GM21619 (cell line): Measurements from ENCODE around the gene SLC25A41.
A peak's percentile ranks its signal among the peaks of the same experiment; 100 is the strongest.

Experiments
- ATAC-seq: cut with Tn5 transposase; IDR thresholded peaks from one replicate; pipeline ENCODE4 v1.9.1; 2021; ENCODE audit not compliant: unreplicated experiment

SLC25A41 gene

DNA sequence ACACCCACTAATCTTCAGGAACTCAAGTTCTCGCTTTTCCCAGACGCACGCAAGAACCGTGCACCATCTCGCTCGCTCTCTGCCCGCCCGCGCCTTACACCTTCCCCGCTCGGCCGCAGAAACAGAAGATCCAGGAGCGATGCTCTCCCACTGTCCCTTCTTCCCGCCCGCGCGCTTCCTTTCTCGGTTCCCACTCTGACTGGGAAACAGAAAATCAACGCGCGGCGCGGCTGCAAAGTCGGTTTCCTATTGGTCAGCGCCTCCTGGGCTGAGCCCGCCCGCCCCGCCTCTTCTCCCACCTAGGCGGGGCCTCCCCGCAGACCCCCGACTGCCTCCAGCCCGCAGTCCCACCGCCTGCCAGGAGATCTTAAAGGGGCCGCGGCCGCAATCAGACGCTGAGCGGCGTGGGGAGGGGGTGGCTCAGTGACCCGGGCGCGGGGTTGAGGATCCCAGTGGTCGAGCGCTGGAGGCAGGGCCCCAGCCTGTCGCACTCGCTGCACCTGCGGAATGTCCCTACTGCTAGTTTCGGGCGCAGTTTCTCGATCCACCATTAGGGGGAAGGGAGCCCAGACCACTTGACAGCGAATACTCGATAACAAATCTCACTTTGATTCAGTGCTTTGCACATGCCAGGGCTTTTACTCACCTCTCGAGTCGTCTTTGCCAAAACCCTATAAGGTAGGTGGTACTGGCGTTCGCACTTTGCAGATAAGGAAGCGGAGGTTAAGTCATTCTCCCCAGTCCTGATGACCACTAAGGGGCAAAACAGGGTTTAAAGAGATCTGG lies 26.7 kb upstream of the SLC25A41 start:
- peak; percentile 61 for ATAC-seq

GRCh38 chr19:6459262-6460098 lies 25.9 kb upstream of the SLC25A41 start, which contains the start of gene SLC25A23:
SLC25A23 (minus strand) TSS chr19:6459792; CDS start chr19:6459628, 164 bp downstream.
- ATAC-seq = peak; percentile 16

DNA sequence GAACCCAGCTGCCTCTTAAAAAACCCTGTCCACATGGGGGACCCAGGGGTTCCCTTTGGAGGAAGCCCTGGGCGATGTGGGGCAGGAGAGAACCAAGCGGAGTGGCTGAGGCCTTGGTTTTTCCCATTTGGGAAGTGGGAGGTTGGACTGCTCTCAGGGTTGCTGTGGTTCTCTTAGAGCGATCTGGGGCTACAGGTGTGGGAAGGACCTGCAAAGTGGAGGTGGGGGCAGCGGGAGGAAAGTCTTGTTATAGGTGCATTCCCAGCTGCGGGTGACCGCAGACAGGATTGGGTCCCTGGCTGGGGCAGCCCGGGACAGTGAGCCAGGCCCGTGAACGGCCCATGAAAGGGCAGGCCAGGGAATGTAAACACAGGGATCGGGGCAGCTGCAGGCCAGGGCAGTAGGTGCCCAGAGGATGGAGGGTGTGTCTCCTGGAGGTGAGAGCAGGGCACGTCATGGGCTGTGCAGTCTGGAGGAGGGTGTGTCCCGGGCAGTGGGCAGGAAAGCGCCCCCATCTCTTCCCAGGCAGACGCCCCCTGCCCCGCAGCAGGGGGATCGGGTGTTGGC lies 25.2 kb upstream of the SLC25A41 start:
- ATAC-seq = no peak

DNA sequence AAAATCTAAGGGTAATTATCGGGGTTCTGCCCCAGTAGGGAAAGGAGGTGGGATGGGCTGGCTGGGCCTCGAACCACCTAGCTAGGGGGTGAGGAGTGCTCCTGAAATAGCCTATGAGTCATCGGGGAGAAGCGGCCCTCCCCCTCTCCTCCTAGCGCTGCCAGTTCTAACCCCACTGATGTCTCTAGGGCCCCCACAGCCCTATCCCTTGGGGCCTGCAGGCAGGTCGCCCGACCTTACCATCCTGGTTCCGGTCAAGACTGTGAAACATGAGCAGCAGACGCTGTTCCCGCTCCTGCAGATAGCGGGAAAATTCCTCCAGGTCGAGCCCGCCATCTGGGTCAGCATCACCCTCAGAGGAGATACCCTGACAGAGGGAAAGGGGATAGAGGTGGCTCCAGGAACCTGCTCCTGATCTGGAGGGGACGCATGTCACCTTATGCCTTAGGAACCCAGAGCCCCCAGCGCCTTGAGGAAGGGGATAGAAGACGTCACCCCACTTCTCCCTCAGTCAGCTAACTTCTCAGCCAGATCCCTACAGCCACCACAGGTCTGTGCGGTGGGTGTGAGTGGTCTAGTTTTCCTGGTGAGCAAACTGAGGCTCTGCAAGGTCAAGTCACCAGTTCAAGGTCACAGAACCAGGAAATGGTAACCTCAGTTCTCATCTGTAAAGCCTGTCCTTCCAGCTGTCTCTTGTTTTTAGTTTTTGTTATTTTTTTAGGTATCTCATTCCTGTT lies 24.6 kb upstream of the SLC25A41 start:
- ATAC-seq = no peak

DNA sequence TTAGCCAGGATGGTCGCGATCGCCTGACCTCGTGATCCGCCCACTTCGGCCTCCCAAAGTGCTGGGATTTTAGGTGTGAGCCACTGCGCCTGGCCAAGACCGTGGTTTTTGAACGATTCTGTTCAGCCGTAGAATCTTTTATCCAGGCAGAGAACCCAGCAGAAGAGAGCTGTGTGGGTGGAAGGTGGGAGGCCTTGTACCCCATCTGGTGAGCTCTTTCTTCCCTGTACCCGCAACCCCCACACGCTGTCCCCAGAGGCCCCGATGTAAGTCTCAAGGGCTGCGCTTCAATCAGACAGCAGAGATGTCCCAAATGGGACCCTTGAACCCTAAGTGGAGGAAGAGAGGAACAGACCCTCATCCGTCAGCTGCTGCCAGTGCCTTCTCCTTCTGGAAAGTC lies 22.4 kb upstream of the SLC25A41 start:
- ATAC-seq = no peak

DNA sequence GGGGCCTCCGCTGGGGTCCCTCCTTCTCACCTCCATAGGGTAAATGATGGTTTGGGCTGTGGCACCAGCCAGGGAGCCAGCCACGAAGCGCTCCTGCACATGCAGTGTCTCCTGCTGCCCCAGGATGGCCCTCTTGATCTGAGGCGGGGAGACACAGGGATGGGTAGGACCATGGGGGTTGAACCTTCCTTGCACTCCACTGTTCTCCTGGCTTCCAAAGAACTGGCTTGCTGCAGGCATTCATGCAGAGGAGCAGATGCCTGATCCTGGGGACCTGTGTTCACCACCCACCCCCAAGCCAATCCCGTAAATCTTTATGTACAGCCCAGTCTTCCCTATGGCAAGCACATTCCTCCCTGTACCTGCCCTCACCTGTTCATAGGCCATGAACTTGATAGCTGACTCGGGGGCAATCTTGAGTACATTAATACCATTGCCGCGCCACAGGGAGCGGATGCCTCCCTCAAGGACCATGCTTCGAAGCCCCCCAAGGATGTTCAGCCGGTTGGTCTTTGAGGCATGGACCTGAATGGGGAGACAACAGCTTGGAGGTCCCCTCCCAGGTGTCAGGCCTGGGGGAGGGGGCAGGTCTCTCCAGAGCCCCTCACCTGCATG lies 20.5 kb upstream of the SLC25A41 start:
- no peak for ATAC-seq

DNA sequence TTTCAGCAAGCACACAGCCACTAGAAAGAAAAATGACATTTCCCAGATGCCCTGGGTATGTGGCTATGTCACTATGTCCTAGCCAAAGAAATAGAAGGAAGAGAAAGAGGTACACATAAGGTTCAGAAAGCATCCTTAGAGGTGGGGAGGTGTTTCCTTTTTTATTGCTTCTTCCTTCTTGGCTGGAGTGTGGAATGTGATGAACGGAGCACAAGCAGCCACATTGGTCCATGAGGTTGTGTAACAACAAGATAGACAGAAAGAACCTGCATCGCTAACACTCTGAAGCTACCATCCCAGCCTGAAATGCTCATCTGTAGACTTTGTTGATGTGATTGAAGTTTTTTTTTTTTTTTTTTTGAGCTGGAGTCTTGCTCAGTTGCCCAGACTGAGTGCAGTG lies 19.3 kb upstream of the SLC25A41 start:
- no peak for ATAC-seq

- no peak for ATAC-seq
Observed at GRCh38 chr19:6452223-6452614, 18.7 kb upstream of the SLC25A41 start.

DNA sequence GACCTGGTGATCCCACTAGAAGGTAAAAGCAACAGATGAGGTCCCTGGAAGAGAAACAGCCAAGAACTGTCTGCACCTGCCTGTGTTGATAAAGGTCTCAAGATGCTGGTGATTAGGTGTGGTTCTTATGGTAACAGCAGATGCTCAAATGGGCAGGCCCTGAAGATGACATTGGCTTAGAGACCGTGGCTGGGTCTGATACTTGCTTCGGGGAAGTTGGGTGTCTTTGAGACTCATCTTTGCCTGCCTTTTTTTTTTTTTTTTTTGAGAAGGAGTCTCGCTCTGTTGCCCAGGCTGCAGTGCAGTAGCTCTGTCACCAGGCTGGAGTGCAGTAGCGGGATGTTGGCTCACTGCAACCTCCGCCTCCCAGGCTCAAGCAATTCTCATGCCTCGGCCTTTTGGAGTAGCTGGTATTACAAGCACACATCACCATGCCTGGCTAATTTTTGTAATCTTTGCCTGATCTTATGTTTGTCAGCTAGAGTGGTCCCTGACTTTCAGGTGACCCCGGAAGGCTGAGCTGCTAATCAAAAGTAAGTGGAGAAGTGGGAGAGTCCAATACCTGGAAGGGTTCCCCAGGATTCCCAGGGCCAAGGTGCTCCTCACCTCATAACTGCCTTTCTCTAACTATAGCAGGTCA lies 18.1 kb upstream of the SLC25A41 start:
- ATAC-seq = no peak

DNA sequence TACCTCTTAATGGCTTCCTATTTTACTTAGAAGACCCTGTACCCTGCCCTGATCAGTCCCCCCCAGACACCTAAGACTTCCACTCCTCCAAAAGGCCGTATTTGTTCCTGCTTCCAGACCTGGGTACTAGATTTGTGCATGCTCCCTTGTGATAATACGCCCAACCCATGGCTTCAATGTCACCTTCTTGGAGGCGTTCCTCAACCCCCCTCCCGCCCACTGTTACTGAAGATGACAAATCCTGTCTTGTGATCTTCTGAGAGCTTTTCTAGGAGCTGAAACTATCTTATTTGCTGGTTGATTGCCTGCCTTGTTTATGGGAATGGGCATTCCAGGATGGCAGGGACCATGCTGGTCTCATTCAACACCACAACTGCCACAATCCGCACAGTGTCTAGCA lies 16.6 kb upstream of the SLC25A41 start:
- ATAC-seq = no peak

DNA sequence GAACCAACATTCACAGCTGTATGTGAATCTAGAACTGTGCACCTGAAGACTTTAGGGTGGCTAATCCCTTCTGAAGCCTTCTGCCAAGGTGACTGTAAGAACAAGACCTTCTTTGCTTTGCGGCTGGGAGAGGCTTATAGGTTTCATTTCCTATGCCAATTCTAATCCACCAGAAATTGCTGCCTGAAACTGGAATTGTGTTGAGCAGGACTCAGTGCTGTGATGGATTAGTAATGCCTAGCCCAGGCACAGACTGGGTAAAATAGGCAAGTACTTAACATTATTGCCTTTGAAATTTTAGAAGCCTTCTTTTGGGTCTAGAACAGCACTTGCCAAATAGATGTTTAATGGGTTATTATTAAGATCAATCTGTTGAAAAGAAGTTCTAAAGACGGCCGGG lies 14.5 kb upstream of the SLC25A41 start:
- no peak for ATAC-seq

DNA sequence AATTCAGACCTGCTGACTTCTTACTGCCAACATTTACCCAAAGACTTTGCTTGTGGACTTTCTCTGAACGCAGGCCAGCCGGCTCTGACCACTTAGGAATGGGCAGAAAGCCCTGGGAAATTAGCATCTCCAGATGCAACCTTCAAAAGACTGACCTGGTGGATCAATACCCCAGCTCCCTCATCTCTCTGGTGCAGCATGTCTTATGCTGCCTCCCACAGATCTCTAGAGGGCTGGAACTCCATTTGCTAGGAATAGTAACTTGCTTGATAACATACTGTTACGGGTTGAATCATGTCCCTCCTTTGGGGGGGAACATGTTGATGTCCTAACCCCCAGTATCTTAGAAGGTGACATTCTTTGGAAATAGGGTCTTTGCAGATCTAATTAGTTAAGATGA lies 12.9 kb upstream of the SLC25A41 start:
- ATAC-seq = no peak

GRCh38 chr19:6443986-6444385 lies 10.4 kb upstream of the SLC25A41 start:
- no peak for ATAC-seq

DNA sequence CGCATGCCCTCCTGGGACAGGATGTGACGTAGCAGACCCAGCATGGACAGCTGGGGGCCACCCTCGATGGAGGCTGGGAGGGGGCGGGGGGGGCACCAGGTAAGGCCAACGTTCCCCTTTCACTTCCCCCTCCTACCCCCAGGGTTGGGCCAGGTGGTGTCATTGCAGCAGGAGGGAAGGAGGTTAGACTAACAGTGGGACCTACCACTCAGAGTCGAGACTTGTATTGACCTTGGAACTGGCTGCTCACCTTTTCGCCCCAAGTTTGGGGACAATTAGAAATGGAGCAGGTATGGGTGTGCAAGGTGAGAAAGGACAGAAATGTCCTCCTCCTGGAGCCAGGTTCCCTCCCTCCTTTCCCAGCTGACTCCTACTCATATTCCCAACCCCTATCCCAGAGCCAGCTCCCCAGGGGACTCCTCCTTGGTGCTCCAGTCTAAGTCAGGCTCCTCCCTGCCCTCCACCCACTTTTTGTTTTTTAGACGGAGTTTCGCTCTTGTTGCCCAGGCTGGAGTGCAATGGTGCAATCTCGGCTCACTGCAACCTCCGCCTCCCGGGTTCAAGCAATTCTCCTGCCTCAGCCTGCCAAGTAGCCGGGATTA lies 8.6 kb upstream of the SLC25A41 start:
- ATAC-seq = no peak

- ATAC-seq = no peak
Observed at GRCh38 chr19:6440905-6441304, 7.3 kb upstream of the SLC25A41 start.

DNA sequence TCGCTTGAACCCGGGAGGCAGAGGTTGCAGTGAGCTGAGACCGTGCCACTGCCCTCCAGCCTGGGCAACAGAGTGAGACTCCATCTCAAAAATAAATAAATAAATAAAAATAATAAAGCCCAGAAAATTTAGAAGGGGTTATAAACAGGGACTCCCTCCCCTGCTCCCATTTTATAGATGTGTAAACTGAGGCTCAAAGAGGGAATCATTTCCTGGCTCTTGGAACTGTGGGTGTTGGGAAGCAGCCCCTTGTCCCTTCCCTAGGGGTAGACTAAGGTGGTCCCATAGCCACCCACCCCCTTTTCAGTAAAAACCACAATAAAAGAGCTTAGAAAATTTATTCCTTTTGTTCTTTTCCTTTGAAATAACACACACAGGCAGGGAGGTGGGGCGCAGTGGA lies 6.2 kb upstream of the SLC25A41 start:
- ATAC-seq = no peak

GRCh38 chr19:6433165-6433564 lies 398 bp downstream of the SLC25A41 start:
- no peak for ATAC-seq

GRCh38 chr19:6431891-6432290 lies 1.7 kb downstream of the SLC25A41 start:
- ATAC-seq = no peak

DNA sequence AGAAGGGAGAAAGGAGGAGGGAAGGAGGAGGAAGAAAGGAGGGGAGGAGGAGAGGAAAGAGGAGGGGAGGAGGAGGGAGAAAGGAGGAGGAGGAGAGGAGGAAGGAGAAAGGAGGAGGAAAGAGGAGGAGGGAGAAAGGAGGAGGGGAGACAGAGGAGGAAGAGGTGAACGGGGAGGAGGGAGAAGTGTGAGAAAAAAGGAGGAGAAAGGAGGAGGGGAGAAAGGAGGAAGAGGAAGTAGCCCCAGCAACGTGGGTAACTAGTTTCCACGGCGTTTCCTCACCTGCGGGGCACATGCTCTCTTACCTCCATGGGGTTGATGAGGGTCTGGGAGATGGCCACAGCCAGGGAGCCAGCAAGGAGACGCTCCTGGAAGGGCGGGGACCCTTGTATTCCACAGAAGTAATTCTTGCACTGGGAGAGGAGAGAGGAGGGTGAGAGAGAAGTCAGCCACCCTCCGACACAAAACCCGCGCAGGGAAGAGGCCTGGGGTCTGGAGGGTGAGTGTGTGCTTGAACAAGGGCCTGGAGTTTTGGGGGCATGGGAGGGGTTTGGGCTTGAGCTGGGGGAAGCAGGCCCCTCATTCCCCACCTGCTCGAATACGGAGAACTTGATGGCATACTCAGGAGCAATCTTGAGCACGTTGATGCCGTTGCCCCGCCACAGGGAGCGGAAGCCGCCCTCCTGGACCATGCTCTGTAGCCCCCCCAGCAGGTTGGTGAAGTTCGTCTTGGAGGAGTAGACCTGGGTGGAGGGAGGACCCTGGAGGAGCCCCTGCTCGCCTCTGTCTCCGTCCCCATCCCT lies 3.9 kb downstream of the SLC25A41 start:
- no peak for ATAC-seq
